A204.1 (cell line): ENCODE data around the gene RBBP8.
"Not testable (repeated sequence)": the region's sequence is repeated elsewhere in the genome, so short reads cannot be mapped to it uniquely, and the experiment has no call there.

ENCODE experiments used
- FAIRE-seq: peaks from 2 replicates; lab custom pipeline; 2012; peaks lifted over from hg19 to GRCh38; lab: Jason Lieb, UNC

RBBP8 gene

GRCh38 chr18:22946217-22946616, 13.1 kb downstream of the RBBP8 start:
- FAIRE-seq = no peak

GRCh38 chr18:22946846-22947245, 13.7 kb downstream of the RBBP8 start:
- no peak for FAIRE-seq

GRCh38 chr18:22951823-22952222, 18.7 kb downstream of the RBBP8 start:
- FAIRE-seq = no peak

- no peak for FAIRE-seq
Observed at GRCh38 chr18:22952525-22952924, 19.4 kb downstream of the RBBP8 start.

GRCh38 chr18:22953982-22954381, 20.9 kb downstream of the RBBP8 start:
- FAIRE-seq = not testable (repeated sequence)

GRCh38 chr18:22956226-22956625, 23.1 kb downstream of the RBBP8 start:
- no peak for FAIRE-seq

- FAIRE-seq = no peak
Observed at GRCh38 chr18:22961156-22961555, 28.0 kb downstream of the RBBP8 start.

- FAIRE-seq = no peak
Observed at GRCh38 chr18:22962004-22962403, 28.9 kb downstream of the RBBP8 start.

- no peak for FAIRE-seq
Observed at GRCh38 chr18:22964116-22964515, 31.0 kb downstream of the RBBP8 start.

- FAIRE-seq = no peak
Observed at GRCh38 chr18:22964722-22965121, 31.6 kb downstream of the RBBP8 start.

GRCh38 chr18:22971038-22971437, 37.9 kb downstream of the RBBP8 start:
- FAIRE-seq = no peak

GRCh38 chr18:22974001-22974400, 40.9 kb downstream of the RBBP8 start:
- FAIRE-seq = no peak

GRCh38 chr18:22974707-22975106, 41.6 kb downstream of the RBBP8 start:
- FAIRE-seq = no peak

GRCh38 chr18:22975508-22975907, 42.4 kb downstream of the RBBP8 start:
- no peak for FAIRE-seq

GRCh38 chr18:22977847-22978701, 44.9 kb downstream of the RBBP8 start:
- FAIRE-seq = no peak

GRCh38 chr18:22980394-22980793, 47.3 kb downstream of the RBBP8 start:
- FAIRE-seq = no peak

GRCh38 chr18:22981274-22982133, 48.4 kb downstream of the RBBP8 start:
- FAIRE-seq = no peak

- FAIRE-seq = peak; percentile 98
Observed at GRCh38 chr18:22983175-22983574, 50.0 kb downstream of the RBBP8 start.

- no peak for FAIRE-seq
Observed at GRCh38 chr18:22985250-22985649, 52.1 kb downstream of the RBBP8 start.

GRCh38 chr18:22987547-22988189, 54.5 kb downstream of the RBBP8 start:
- FAIRE-seq = no peak

- FAIRE-seq = no peak
Observed at GRCh38 chr18:22988208-22988607, 55.1 kb downstream of the RBBP8 start.

GRCh38 chr18:22998344-22998743, 65.2 kb downstream of the RBBP8 start:
- no peak for FAIRE-seq

- no peak for FAIRE-seq
Observed at GRCh38 chr18:22999212-22999611, 66.1 kb downstream of the RBBP8 start.
